Gastrocnemius medialis (tissue), 4 donors: ENCODE data around the gene STK38. TPM values are rescaled to one million over a fixed set of nuclear protein-coding genes. Genes with fewer than 3 reads are reported as not detected.

Experiments used
- ATAC-seq, 2 donors: fragments of 150-250 bp; one replicate each; pipeline ENCODE4 v1.9.1; 2016
- DNase-seq, 2 donors: peaks; one replicate each; pipeline ENCODE4 v3.0.0-alpha.2; 2019
- H3K27ac ChIP-seq, 4 donors: fragments of 200-600 bp; sonication (generic); 1 replicate in 1 of 4; 2 replicates in 3 of 4; pipeline ENCODE4 v1.5.1; 2016 to 2018; ENCODE audit warnings: mild to moderate bottlenecking in 2 of 4, moderate library complexity in 1 of 4
- H3K27me3 ChIP-seq, 3 donors: fragments of 200-600 bp; sonication (generic) in 2 of 3; 1 replicate in 1 of 3; 2 replicates in 2 of 3; pipeline versions ENCODE4 v1.5.1 to v1.6.0; 2016 to 2019; ENCODE audit warnings: mild to moderate bottlenecking in 1 of 3, moderate library complexity in 1 of 3
- H3K36me3 ChIP-seq, 2 donors: fragments of 200-600 bp; sonication (generic) in 1 of 2; one replicate each; pipeline ENCODE4 v1.5.1; 2017 to 2018
- H3K4me1 ChIP-seq, 2 donors: fragments of 200-600 bp; sonication (generic) in 1 of 2; one replicate each; pipeline ENCODE4 v1.5.1; 2016 to 2017; ENCODE audit warnings: mild to moderate bottlenecking in 2 of 2
- H3K4me3 ChIP-seq, 4 donors: fragments of 200-600 bp; sonication (generic) in 3 of 4; 1 replicate in 1 of 4; 2 replicates in 3 of 4; pipeline ENCODE4 v1.5.1; 2016 to 2019; ENCODE audit warnings: mild to moderate bottlenecking in 2 of 4
- H3K9me3 ChIP-seq, 3 donors: fragments of 200-600 bp; sonication (generic) in 2 of 3; 1 replicate in 1 of 3; 2 replicates in 2 of 3; pipeline ENCODE4 v1.5.1; 2016 to 2019
- POLR2A ChIP-seq, 2 donors: fragments of 450-650 bp; IDR thresholded peaks; one replicate each; pipeline ENCODE4 v1.6.1; 2017; ENCODE audit warnings: antibody characterized with exemption in 2 of 2, mild to moderate bottlenecking in 2 of 2, moderate library complexity in 2 of 2
- in situ Hi-C, 4 donors: fragments of 200-750 bp; cut with MboI; loops; one replicate each; pipeline versions ENCODE4 v1.15.0 to v1.8.0; 2017; ENCODE audit warnings: low sequenced_read_pairs in 4 of 4
- intact Hi-C: fragments of 100-400 bp; cut with DNase I; formaldehyde crosslinking; loops from one replicate; pipeline ENCODE4 v1.15.1; 2023; ENCODE audit warnings: low total_unique reads
- total RNA-seq, 4 donors: library from RNA; depleted of rRNA; stranded (reverse); fragments of >200 nt; gene quantifications; one replicate each; pipeline versions ENCODE4 v1.1.0 to v1.2.3, GENCODE V29; 2016
- TF ChIP-seq, protein P1 (sequence below), 5 experiments: fragments of 450-650 bp in 3 of 5; fragments of 200-600 bp in 2 of 5; sonication (generic) in 2 of 5; IDR thresholded peaks in 4 of 5; conservative IDR thresholded peaks in 1 of 5; 1 replicate in 4 of 5; 2 replicates in 1 of 5; pipeline ENCODE4 v1.5.1; 2016 to 2019; ENCODE audit warnings: antibody characterized with exemption in 5 of 5, mild to moderate bottlenecking in 3 of 5, moderate library complexity in 3 of 5

The STK38 gene
- total RNA-seq, 4 donors from 2014 or later: 10.8 to 14.8 (median 12.7) TPM

DNA sequence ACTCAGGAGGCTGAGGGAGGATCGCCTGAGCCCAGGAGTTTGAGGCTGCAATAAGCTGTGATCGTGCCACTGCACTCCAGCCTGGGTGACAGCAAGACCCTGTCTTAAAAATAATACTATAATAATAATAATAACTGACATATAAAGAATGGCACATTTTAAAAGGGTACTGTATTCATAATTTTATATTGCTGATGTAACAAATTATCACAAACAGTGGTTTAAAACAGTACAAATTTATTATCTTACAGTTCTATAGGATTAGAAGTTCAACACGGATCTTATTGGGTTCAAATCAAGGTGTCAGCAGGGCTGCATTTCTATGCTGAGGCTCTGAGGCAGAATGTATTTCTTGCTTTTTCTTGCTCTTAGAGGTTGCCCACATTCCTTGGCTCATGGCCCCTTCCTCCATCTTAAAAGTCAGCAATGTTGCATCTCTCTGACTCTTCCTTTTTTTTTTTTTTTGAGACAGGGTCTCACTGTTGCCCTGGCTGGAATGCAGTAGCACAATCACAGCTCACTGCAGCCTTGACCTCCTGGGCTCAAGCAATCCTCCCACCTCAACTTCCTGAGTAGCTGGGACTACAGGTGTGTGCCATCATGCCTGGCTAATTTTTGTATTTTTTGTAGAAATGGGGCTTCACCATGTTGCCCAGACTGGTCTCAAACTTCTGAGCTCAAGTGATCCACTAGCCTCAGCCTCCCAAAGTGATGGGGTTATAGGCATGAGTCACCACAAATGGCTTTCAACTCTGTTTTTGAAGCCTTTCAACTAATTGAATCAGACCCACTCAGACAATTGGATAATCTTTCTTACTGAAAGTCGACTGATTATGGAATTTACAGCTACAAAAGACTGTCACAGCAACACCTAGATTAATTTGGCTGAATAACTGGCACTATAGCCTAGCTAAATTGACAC is 24.1 kb upstream of the STK38 start:
- TF ChIP-seq POLR2A (IDR thresholded peaks at IDR 0.05): no peak
- TF ChIP-seq, protein P1, sequence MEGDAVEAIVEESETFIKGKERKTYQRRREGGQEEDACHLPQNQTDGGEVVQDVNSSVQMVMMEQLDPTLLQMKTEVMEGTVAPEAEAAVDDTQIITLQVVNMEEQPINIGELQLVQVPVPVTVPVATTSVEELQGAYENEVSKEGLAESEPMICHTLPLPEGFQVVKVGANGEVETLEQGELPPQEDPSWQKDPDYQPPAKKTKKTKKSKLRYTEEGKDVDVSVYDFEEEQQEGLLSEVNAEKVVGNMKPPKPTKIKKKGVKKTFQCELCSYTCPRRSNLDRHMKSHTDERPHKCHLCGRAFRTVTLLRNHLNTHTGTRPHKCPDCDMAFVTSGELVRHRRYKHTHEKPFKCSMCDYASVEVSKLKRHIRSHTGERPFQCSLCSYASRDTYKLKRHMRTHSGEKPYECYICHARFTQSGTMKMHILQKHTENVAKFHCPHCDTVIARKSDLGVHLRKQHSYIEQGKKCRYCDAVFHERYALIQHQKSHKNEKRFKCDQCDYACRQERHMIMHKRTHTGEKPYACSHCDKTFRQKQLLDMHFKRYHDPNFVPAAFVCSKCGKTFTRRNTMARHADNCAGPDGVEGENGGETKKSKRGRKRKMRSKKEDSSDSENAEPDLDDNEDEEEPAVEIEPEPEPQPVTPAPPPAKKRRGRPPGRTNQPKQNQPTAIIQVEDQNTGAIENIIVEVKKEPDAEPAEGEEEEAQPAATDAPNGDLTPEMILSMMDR (IDR thresholded peaks at IDR 0.05 in 4 of 5, conservative IDR thresholded peaks at IDR 0.05 in 1 of 5): no peak
- Histone ChIP-seq H3K4me3 (no peak overlapping the region), H3K4me1 (no peaks in the 10 kb centered on the region), H3K9me3 (no peaks in the 10 kb centered on the region), H3K27ac (no peak overlapping the region), H3K27me3 (no peaks in the 10 kb centered on the region), H3K36me3 (no peaks in the 10 kb centered on the region)
- in situ Hi-C loops: no loop called here
- intact Hi-C loops: no loop called here
- ATAC-seq (no peak), DNase-seq (no peak)

DNA sequence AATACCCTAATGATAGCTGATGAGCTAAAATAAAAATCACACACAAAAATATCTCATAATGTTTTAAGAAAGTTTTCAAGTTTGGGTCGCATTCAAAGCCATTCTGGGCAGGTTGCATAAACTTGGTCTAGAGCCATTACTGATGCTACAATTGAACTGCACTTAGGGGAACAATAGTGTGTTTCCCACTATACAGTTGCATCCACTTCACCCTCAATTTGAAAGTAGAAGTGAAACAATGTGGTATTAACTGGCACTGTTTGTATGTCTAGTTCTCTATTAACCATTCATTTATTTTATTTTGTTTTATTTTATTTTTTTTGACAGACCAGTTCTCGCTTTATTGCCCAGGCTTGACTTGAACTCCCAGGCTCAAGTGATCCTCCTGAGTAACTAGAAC is 23.0 kb upstream of the STK38 start:
- in situ Hi-C loops (no loop called here), intact Hi-C loops (no loop called here)
- H3K4me3 ChIP-seq: no peak overlapping the region
- H3K9me3 ChIP-seq: no peaks in the 10 kb centered on the region
- no peaks in the 10 kb centered on the region for H3K36me3 ChIP-seq
- H3K27ac ChIP-seq: no peak overlapping the region
- DNase-seq (no peak), ATAC-seq (no peak)
- no peaks in the 10 kb centered on the region for H3K27me3 ChIP-seq
- TF ChIP-seq, protein P1 (IDR thresholded peaks at IDR 0.05 in 4 of 5, conservative IDR thresholded peaks at IDR 0.05 in 1 of 5): no peak
- TF ChIP-seq POLR2A (IDR thresholded peaks at IDR 0.05): no peak
- H3K4me1 ChIP-seq: no peaks in the 10 kb centered on the region

DNA sequence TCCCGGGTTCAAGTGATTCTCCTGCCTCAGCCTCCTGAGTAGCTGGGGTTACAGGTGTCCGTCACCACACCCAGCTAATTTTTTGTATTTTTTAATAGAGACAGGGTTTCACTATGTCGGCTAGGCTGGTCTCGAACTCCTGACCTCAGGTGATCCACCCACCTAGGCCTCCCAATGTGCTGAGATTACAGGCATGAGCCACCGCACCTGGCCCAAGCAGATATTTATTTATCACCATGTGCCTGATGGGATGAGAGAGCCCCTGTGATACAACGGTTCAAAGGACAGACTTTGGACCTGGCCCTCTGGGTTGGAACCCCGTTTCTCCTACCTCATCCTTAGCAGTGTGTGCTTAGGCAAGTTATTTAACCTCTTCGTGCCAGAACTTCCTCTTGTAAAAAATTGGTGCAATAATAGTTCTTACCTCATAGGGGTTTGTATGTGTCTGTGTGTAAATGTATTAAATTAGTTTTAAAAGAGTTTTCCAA is 19.2 kb upstream of the STK38 start:
- H3K36me3 ChIP-seq: no peaks in the 10 kb centered on the region
- no peaks in the 10 kb centered on the region for H3K9me3 ChIP-seq
- no peaks in the 10 kb centered on the region for H3K4me1 ChIP-seq
- H3K27me3 ChIP-seq: no peaks in the 10 kb centered on the region
- DNase-seq (no peak), ATAC-seq (no peak)
- intact Hi-C loops: no loop called here
- no peak overlapping the region for H3K27ac ChIP-seq
- no peak overlapping the region for H3K4me3 ChIP-seq
- in situ Hi-C loops: no loop called here
- TF ChIP-seq POLR2A (IDR thresholded peaks at IDR 0.05): no peak
- TF ChIP-seq, protein P1 (IDR thresholded peaks at IDR 0.05 in 4 of 5, conservative IDR thresholded peaks at IDR 0.05 in 1 of 5): no peak

DNA sequence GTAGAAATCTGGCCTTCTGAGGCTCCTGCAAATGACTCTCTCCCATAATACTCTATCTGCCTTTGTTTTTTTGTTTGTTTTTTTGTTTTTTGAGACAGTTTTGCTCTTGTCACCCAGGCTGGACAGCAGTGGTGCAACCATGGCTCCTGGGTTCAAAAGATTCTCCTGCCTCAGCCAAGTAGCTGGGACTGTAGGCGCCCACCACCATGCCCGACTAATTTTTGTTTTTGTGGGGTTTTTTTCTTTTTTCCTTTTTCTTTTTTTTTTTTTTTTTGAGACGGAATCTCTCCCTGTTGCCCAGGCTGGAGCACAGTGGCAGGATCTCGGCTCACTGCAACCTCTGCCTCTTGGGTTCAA is 16.6 kb upstream of the STK38 start:
- TF ChIP-seq, protein P1 (IDR thresholded peaks at IDR 0.05 in 4 of 5, conservative IDR thresholded peaks at IDR 0.05 in 1 of 5): no peak
- no peak for TF ChIP-seq POLR2A (IDR thresholded peaks at IDR 0.05)
- in situ Hi-C loops: no loop called here
- DNase-seq: no peak
- Histone ChIP-seq H3K27ac (no peak overlapping the region), H3K36me3 (no peaks in the 10 kb centered on the region), H3K27me3 (no peaks in the 10 kb centered on the region), H3K9me3 (no peaks in the 10 kb centered on the region), H3K4me1 (no peaks in the 10 kb centered on the region), H3K4me3 (no peak overlapping the region)
- intact Hi-C loops: no loop called here
- ATAC-seq: no peak
